ENCODE results near the gene SH3GL1. TPM values are rescaled to one million over a fixed set of nuclear protein-coding genes. Genes with fewer than 3 reads are reported as not detected.

SH3GL1 gene
- total RNA-seq, 1 experiment from 2014 or later: 59.8 TPM

GRCh38 chr19:4313847-4314490 lies 86.4 kb downstream of the SH3GL1 start:
- POLR2A ChIA-PET (ENCODE audit: unreplicated experiment): no interaction called here
- Histone ChIP-seq H3K4me3 (ENCODE audit: low read length) (no peak overlapping the region), H3F3A (ENCODE audit: low read length, unreplicated experiment) (no peaks in the 10 kb centered on the region), H3K4me2 (ENCODE audit: low read length) (no peak overlapping the region), H4K20me1 (ENCODE audit: low read length) (no peaks in the 10 kb centered on the region), H3K9me3 (ENCODE audit: low read length) (no peaks in the 10 kb centered on the region), H3K27me3 (ENCODE audit: low read length) (no peaks in the 10 kb centered on the region), H3K27ac (ENCODE audit: low read length) (no peak overlapping the region), H3K79me2 (ENCODE audit: low read length) (no peaks in the 10 kb centered on the region), H2AFZ (ENCODE audit: low read length) (no peak overlapping the region), H3K36me3 (ENCODE audit: low read depth, low read length) (no peaks in the 10 kb centered on the region), H3K9ac (ENCODE audit: low read length) (no peak overlapping the region), H3K4me1 (ENCODE audit: insufficient read depth, low read length) (no peaks in the 10 kb centered on the region), H3K9me2 (replicated peaks; ENCODE audit: low read length) (no peaks in the 10 kb centered on the region)
- ATAC-seq: no peak
- TF ChIP-seq EZH2 (IDR thresholded peaks at IDR 0.05; ENCODE audit: low read length, unreplicated experiment) (no peak), EZH2phosphoT487 (IDR thresholded peaks at IDR 0.05; ENCODE audit: borderline replicate concordance, low read length) (no peak)
- TF ChIP-seq, protein P1, sequence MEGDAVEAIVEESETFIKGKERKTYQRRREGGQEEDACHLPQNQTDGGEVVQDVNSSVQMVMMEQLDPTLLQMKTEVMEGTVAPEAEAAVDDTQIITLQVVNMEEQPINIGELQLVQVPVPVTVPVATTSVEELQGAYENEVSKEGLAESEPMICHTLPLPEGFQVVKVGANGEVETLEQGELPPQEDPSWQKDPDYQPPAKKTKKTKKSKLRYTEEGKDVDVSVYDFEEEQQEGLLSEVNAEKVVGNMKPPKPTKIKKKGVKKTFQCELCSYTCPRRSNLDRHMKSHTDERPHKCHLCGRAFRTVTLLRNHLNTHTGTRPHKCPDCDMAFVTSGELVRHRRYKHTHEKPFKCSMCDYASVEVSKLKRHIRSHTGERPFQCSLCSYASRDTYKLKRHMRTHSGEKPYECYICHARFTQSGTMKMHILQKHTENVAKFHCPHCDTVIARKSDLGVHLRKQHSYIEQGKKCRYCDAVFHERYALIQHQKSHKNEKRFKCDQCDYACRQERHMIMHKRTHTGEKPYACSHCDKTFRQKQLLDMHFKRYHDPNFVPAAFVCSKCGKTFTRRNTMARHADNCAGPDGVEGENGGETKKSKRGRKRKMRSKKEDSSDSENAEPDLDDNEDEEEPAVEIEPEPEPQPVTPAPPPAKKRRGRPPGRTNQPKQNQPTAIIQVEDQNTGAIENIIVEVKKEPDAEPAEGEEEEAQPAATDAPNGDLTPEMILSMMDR (conservative IDR thresholded peaks at IDR 0.05; ENCODE audit: low read depth, low read length): no peak
- no TSS peak for BruUV-seq (replicated peaks)
- CTCF ChIA-PET: interaction anchor here (0.5 to 0.6 kb wide), 2 partner anchors 29 to 756 kb away, joined by 3 to 5 read pairs; partner anchors contain the start of gene MPND
- DNase-seq: no peak
- intact Hi-C loops (cut with micrococcal nuclease): no loop called here

Small RNA genes lying within 50 kb of the gene (microRNA-seq; reads per million reads assigned to microRNA genes)
- 3.8 reads per million, percentile 15 among the genes with 10 or more reads in this experiment for gene MIR4746 (ENCODE audit: unreplicated experiment)

Other genes starting within 250 kb of the SH3GL1 start
- gene CREB3L3, start 246.9 kb downstream of the SH3GL1 start, total RNA-seq (2014; rRNA removed): not detected in 2 replicates
- gene SIRT6, start 218.0 kb downstream of the SH3GL1 start, total RNA-seq (2014; rRNA removed): 18.0 and 20.8 TPM in 2 replicates
- gene ANKRD24, start 217.9 kb downstream of the SH3GL1 start, total RNA-seq (2014; rRNA removed): 0.33 and 0.63 TPM in 2 replicates
- gene EBI3, start 171.0 kb downstream of the SH3GL1 start, total RNA-seq (2014; rRNA removed): not detected in 2 replicates
- 33.1 and 45.6 TPM in 2 replicates for gene YJU2, start 153.5 kb downstream of the SH3GL1 start, total RNA-seq (2014; rRNA removed)
- gene SHD, start 121.3 kb downstream of the SH3GL1 start, total RNA-seq (2014; rRNA removed): 0.11 TPM in 1 of 2 replicates, not detected in the other
- not detected in 2 replicates for gene TMIGD2, start 98.2 kb downstream of the SH3GL1 start, total RNA-seq (2014; rRNA removed)
- 8.7 and 11.3 TPM in 2 replicates for gene FSD1, start 95.9 kb downstream of the SH3GL1 start, total RNA-seq (2014; rRNA removed)
- 71.1 and 72.6 TPM in 2 replicates for gene STAP2, start 61.7 kb downstream of the SH3GL1 start, total RNA-seq (2014; rRNA removed)
- 5.6 and 10.9 TPM in 2 replicates for gene MPND, start 57.0 kb downstream of the SH3GL1 start, total RNA-seq (2014; rRNA removed)
- 48.9 and 59.8 TPM in 2 replicates for gene CHAF1A, start 2.1 kb upstream of the SH3GL1 start, total RNA-seq (2014; rRNA removed)
- gene UBXN6, start 57.2 kb upstream of the SH3GL1 start, total RNA-seq (2014; rRNA removed): 64.0 and 86.1 TPM in 2 replicates
- 111 and 165 TPM in 2 replicates for gene HDGFL2, start 71.8 kb upstream of the SH3GL1 start, total RNA-seq (2014; rRNA removed)
- gene PLIN4, start 117.9 kb upstream of the SH3GL1 start, total RNA-seq (2014; rRNA removed): 9.1 and 9.8 TPM in 2 replicates
- gene PLIN5, start 134.7 kb upstream of the SH3GL1 start, total RNA-seq (2014; rRNA removed): 1.2 and 3.3 TPM in 2 replicates
- 0.23 and 0.51 TPM in 2 replicates for gene LRG1, start 139.5 kb upstream of the SH3GL1 start, total RNA-seq (2014; rRNA removed)
- gene SEMA6B, start 159.1 kb upstream of the SH3GL1 start, total RNA-seq (2014; rRNA removed): 7.3 and 9.0 TPM in 2 replicates
- gene TNFAIP8L1, start 239.0 kb upstream of the SH3GL1 start, total RNA-seq (2014; rRNA removed): 8.3 and 12.0 TPM in 2 replicates